Loucy (cell line): Measurements from ENCODE around the gene SH3BGRL2.

Experiments
- H2AFZ ChIP-seq: fragments of 200-600 bp; sonication (generic); 2 replicates; pipeline ENCODE4 v1.6.0; 2016; ENCODE audit warnings: antibody characterized with exemption, mild to moderate bottlenecking, low read length, moderate library complexity
- H3F3A ChIP-seq: fragments of 200-600 bp; 2 replicates; pipeline ENCODE4 v1.6.0; 2016; ENCODE audit warnings: antibody characterized with exemption, low read depth, mild to moderate bottlenecking
- H3K27me3 ChIP-seq: fragments of 200-600 bp; sonication (generic); 2 replicates; pipeline ENCODE4 v1.6.1; 2014; ENCODE audit warnings: low read length, mild to moderate bottlenecking; ENCODE audit not compliant: insufficient read depth, poor library complexity, severe bottlenecking
- H3K36me3 ChIP-seq: fragments of 200-600 bp; sonication (generic); 2 replicates; pipeline ENCODE4 v1.6.1; 2016; ENCODE audit warnings: low read length; ENCODE audit not compliant: insufficient read depth
- H3K4me1 ChIP-seq: fragments of 200-600 bp; sonication (generic); 2 replicates; pipeline ENCODE4 v1.5.1; 2014; ENCODE audit warnings: low read length, mild to moderate bottlenecking; ENCODE audit not compliant: insufficient read depth, poor library complexity, severe bottlenecking
- H3K4me2 ChIP-seq: fragments of 200-600 bp; sonication (generic); 2 replicates; pipeline ENCODE4 v1.6.0; 2014; ENCODE audit warnings: antibody characterized with exemption, low read length, low read depth, mild to moderate bottlenecking; ENCODE audit not compliant: poor library complexity, severe bottlenecking
- H3K4me3 ChIP-seq: fragments of 200-600 bp; sonication (generic); 2 replicates; pipeline ENCODE4 v1.5.1; 2014; ENCODE audit warnings: low read length, mild to moderate bottlenecking, mixed read lengths; ENCODE audit not compliant: poor library complexity, severe bottlenecking
- H3K79me2 ChIP-seq: fragments of 200-600 bp; sonication (generic); 2 replicates; pipeline ENCODE4 v1.6.1; 2014; ENCODE audit warnings: low read length; ENCODE audit not compliant: insufficient read depth
- H3K9ac ChIP-seq: fragments of 200-600 bp; sonication (generic); 2 replicates; pipeline ENCODE4 v1.6.0; 2014; ENCODE audit warnings: mild to moderate bottlenecking, low read depth, low read length, moderate library complexity; ENCODE audit not compliant: poor library complexity, severe bottlenecking
- H3K9me2 ChIP-seq: fragments of 200-600 bp; sonication (generic); replicated peaks from 2 replicates; pipeline ENCODE4 v1.6.1; 2016; ENCODE audit warnings: low read depth, low read length, mixed read lengths
- H3K9me3 ChIP-seq: fragments of 200-600 bp; sonication (generic); 2 replicates; pipeline ENCODE4 v1.6.1; 2014; ENCODE audit warnings: mild to moderate bottlenecking, antibody characterized with exemption, low read length, low read depth; ENCODE audit not compliant: insufficient read depth
- H4K20me1 ChIP-seq: fragments of 200-600 bp; sonication (generic); 2 replicates; pipeline ENCODE4 v1.6.0; 2014; ENCODE audit warnings: antibody characterized with exemption, low read length, mild to moderate bottlenecking; ENCODE audit not compliant: insufficient read depth, poor library complexity, severe bottlenecking
- CTCF ChIP-seq: fragments of 200-600 bp; sonication (generic); conservative IDR thresholded peaks from 2 replicates; pipeline ENCODE4 v1.5.1; 2014; ENCODE audit warnings: mild to moderate bottlenecking, antibody characterized with exemption, low read length
- EZH2phosphoT487 ChIP-seq: fragments of 200-600 bp; IDR thresholded peaks from 2 replicates; pipeline ENCODE4 v1.6.1; 2018; ENCODE audit warnings: antibody characterized with exemption, mild to moderate bottlenecking, moderate library complexity, borderline replicate concordance

Gene SH3BGRL2

DNA sequence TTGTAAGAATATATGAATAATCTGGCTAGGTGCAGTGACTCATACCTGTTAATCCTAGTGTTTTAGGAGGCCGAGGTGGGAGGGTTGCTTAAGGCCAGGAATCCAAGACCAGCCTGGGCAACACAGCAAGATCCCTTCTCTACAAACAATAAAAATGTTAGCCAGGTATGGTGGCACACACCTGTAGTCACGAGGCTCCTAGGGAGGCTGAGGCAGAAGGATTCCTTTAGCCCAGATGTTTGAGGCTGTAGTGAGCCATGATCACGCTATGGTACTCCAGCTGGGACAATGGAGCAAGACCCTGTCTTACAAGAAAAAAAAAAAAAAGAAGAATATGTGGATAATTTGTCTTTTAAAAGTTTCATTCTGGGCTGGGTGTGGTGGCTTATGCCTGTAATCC lies 75.4 kb downstream of the SH3BGRL2 start:
- H3K9me2 ChIP-seq = no peaks in the 10 kb centered on the region
- no peaks in the 10 kb centered on the region for H3K36me3 ChIP-seq
- H3K4me3 ChIP-seq = no peak overlapping the region
- H4K20me1 ChIP-seq = no peaks in the 10 kb centered on the region
- no peaks in the 10 kb centered on the region for H3K9me3 ChIP-seq
- H3K79me2 ChIP-seq = no peaks in the 10 kb centered on the region
- H3K4me2 ChIP-seq = no peak overlapping the region
- H3K27me3 ChIP-seq = no peaks in the 10 kb centered on the region
- H3F3A ChIP-seq = no peaks in the 10 kb centered on the region
- no peak overlapping the region for H2AFZ ChIP-seq
- TF ChIP-seq EZH2phosphoT487 (no peak), CTCF (no peak)
- H3K9ac ChIP-seq = no peak overlapping the region
- H3K4me1 ChIP-seq = no peaks in the 10 kb centered on the region

- H3K36me3 ChIP-seq = no peaks in the 10 kb centered on the region
- no peak overlapping the region for H2AFZ ChIP-seq
- no peaks in the 10 kb centered on the region for H3K4me1 ChIP-seq
These were observed 76.5 kb downstream of the SH3BGRL2 start for GRCh38 chr6:79707621-79708020.

GRCh38 chr6:79708095-79708791 lies 77.1 kb downstream of the SH3BGRL2 start:
- H3K9me2 ChIP-seq = no peaks in the 10 kb centered on the region
- no peak overlapping the region for H2AFZ ChIP-seq
- no peaks in the 10 kb centered on the region for H3F3A ChIP-seq
- H3K4me2 ChIP-seq = no peak overlapping the region
- H4K20me1 ChIP-seq = no peaks in the 10 kb centered on the region
- no peak overlapping the region for H3K9ac ChIP-seq
- H3K27me3 ChIP-seq = no peaks in the 10 kb centered on the region
- no peaks in the 10 kb centered on the region for H3K79me2 ChIP-seq
- H3K4me3 ChIP-seq = no peak overlapping the region
- no peak for TF ChIP-seq EZH2phosphoT487
- TF ChIP-seq CTCF = no peak
- no peaks in the 10 kb centered on the region for H3K4me1 ChIP-seq
- no peaks in the 10 kb centered on the region for H3K9me3 ChIP-seq
- H3K36me3 ChIP-seq = no peaks in the 10 kb centered on the region

More at GRCh38 chr6:79707621-79708020, 76.5 kb downstream of the SH3BGRL2 start:
- Histone ChIP-seq H3K27me3 (no peaks in the 10 kb centered on the region), H3F3A (no peaks in the 10 kb centered on the region), H3K9me3 (no peaks in the 10 kb centered on the region), H3K9ac (no peak overlapping the region), H3K9me2 (no peaks in the 10 kb centered on the region), H3K4me3 (no peak overlapping the region), H3K79me2 (no peaks in the 10 kb centered on the region), H4K20me1 (no peaks in the 10 kb centered on the region), H3K4me2 (no peak overlapping the region)
- no peak for TF ChIP-seq CTCF
- TF ChIP-seq EZH2phosphoT487 = no peak
